T47D (cell line): ENCODE results near the gene UBXN6.

Experiments
- DNase-seq, 2 experiments: peaks; one replicate each; pipeline versions ENCODE4 v3.0.0 to v3.0.0-alpha.2; 2011 to 2012; ENCODE audit warnings: low read depth in 1 of 2, low spot score in 1 of 2
- JUND ChIP-seq: IDR thresholded peaks from 2 replicates; pipeline ENCODE4 v1.6.1; 2012; ENCODE audit warnings: low read depth
- in situ Hi-C: cut with HindIII; loops from 2 replicates; pipeline ENCODE4 v1.10.0; 2016; ENCODE audit warnings: low sequenced_read_pairs, low pct_unique_long_range_greater_than_20kb

The UBXN6 gene

DNA sequence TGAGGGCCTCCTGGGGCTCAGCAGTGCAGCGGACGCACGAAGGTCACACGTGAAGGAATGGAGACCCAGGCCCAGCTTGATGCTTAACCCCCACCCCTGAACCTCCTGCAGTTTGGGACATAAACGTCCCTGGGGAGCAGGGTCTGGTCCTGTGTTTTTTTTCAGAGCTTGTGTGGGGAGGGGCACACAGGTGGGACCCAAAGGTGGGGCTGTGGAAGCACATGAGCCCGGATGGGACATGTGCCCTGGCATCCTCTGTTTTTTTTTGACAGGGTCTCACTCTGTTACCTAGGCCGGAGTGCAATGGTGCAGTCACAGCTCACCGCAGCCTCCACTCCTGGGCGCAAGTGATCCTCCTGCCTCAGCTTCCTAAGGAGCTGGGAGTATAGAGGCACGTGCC, 20.5 kb downstream of the UBXN6 start:
- in situ Hi-C loops: no loop called here
- TF ChIP-seq JUND: no peak

GRCh38 chr19:4436231-4436630, 21.4 kb downstream of the UBXN6 start:
- DNase-seq: no peak
- TF ChIP-seq JUND: no peak
- in situ Hi-C loops: no loop called here

More for the DNA sequence above, 20.5 kb downstream of the UBXN6 start:
- DNase-seq: no peak

DNA sequence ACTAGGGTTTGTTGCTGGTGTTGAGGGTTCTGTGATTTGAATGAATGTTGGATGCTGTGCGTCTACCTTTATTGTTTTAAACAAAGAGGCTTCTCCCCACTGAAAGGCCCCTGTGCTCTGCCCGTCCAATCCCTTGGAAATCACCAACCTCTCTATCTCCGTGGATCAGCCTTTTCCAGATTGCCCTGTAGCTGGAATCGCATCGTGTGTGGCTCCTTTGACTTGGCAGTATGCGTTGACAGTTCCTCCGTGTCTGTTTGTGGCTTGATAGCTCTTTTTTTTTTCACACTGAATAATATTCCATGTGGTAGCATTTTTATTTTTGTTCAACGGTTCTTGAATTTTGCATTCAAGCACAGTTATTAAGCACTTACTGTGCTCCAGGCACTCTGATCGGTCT, 23.2 kb downstream of the UBXN6 start:
- in situ Hi-C loops: no loop called here
- no peak for TF ChIP-seq JUND
- no peak for DNase-seq

DNA sequence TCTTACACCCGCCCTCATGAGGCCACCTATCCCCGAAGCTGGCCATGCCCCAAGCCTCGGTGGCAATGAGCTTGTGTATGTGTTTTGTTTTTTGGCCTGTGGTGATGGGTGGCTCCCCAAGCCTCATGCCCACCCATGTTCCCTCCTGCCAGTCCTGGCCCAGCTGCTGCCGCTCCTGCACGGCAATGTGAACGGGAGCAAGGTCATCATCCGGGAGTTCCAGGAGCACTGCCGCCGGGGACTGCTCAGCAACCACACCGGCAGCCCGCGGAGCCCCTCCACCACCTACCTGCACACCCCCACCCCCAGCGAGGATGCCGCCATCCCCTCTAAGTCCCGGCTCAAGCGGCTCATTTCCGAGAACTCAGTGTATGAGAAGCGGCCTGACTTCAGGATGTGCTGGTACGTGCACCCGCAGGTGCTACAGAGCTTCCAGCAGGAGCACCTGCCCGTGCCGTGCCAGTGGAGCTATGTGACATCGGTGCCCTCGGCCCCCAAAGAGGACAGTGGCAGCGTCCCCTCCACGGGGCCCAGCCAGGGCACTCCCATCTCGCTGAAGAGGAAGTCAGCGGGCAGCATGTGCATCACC, 24.6 kb downstream of the UBXN6 start:
- in situ Hi-C loops: no loop called here
- no peak for DNase-seq
- TF ChIP-seq JUND: no peak

DNA sequence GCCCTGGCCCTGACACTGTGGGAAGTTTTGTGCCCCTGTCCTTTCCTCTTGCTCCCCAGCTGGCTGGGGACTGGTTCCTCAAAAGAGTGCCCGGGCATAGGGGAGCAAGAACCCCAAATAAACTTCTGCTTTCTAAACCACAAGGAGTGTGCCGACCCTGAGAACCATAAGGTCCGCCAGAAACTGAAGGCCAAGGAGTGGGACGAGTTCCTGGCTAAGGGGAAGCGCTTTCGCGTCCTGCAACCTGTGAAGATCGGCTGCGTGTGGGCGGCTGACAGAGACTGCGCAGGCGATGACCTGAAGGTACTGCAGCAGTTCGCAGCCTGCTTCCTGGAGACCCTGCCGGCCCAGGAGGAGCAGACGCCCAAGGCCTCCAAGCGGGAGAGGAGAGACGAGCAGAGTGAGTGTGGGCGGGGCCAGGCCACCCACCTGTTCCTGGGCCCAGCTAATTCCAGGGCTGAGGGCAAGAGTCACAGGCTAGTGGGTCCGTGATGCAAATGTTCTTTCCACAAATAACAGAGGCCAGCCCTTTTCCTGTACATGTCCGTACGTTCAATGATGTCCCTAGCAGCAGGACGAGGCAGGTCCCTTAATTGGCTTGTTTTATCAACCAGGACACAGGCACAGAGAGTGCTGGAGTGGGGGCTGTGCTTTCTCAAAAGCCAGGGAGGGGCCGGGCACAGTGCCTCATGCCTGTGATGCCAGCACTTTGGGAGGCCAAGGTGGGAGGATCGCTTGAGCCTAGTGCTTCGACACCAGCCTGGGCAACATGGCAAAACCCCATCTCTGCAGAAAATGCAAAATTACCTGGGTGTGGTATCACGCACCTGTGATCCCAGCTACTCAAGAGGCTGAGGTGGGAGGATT, 25.6 kb downstream of the UBXN6 start:
- no peak for DNase-seq
- in situ Hi-C loops: no loop called here

GRCh38 chr19:4431296-4431695, 26.3 kb downstream of the UBXN6 start:
- DNase-seq: no peak
- no peak for TF ChIP-seq JUND
- in situ Hi-C loops: no loop called here

More for the DNA sequence above, 25.6 kb downstream of the UBXN6 start:
- TF ChIP-seq JUND: no peak

GRCh38 chr19:4430760-4431159, 26.8 kb downstream of the UBXN6 start:
- no peak for TF ChIP-seq JUND

DNA sequence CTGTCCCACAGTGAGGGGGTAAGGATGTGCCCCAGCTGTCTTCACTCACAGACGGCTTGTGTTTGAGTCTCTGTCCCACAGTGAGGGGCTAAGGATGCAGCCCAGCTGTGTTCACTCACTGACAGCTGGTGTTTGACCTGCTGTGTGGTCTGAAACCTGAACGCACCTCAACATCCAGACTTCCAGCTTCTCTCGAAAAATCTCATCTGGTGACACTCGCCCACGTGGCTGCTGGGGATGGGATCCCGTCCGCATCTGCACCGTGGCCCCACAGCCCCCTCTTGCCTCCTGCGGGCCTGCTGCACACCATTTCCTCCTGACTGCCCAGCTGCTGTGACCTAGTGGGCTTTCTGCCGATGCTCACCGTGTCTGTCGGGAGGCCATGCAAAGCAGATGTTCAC, 27.8 kb downstream of the UBXN6 start:
- TF ChIP-seq JUND: no peak
- DNase-seq: no peak
- in situ Hi-C loops: no loop called here

More at GRCh38 chr19:4430760-4431159, 26.8 kb downstream of the UBXN6 start:
- in situ Hi-C loops: no loop called here
- no peak for DNase-seq

DNA sequence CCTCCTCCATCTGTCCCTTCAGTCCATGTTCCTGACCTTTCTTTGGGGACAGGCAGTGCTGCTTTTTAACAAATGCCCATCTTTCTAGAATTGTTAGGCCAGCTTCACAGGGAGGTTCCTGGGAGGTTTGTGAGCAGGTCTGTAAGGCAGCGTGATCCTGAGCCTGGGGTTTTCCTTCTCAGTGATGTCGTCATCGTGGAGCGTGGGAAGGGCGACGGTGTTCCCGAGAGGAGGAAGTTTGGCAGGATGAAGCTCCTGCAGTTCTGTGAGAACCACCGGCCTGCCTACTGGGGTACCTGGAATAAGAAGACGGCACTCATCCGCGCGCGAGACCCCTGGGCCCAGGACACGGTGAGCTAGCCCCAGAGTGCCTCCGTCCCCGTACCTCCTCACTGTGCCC, 28.3 kb downstream of the UBXN6 start:
- no peak for DNase-seq
- in situ Hi-C loops: no loop called here
- TF ChIP-seq JUND: no peak

- no peak for DNase-seq
- no peak for TF ChIP-seq JUND
- in situ Hi-C loops: no loop called here
These were observed 29.1 kb downstream of the UBXN6 start for GRCh38 chr19:4428326-4428975.

GRCh38 chr19:4425537-4425936, 32.1 kb downstream of the UBXN6 start:
- in situ Hi-C loops: no loop called here
- TF ChIP-seq JUND: no peak
- DNase-seq: no peak

DNA sequence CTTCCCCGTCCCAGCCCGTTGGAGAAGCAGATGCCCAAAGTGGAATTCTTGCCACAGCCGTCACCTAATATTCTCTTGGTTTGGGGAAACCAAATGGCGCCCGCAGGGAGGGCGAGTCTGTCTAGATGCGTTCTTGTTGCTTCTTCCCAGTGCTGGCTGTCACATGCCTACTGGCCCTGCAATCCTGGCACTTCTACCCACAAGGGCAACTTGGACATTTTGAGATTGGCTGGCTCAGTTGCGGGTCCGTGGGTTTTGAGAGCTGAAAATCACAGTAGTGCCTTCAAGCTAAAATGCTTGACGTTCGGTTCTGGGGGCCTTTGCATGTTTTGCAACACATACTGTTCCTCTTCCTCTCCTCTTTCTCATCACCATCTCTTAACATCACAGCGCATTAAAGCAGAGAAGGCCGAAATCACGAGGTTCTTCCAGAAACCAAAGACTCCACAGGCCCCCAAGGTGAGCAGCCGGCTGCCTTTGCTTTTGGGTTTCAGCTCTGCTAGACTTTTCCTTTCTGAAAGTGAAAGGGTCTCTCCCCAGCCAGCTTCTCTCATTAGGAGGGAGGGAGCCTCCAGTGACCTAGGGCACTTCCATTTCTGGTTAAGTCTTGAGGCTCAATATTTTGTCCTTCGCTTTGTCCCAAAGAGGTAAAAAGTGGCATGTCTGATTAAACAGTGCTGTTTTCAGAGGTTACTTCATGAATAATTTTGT, 34.0 kb downstream of the UBXN6 start:
- TF ChIP-seq JUND: no peak
- no peak for DNase-seq
- in situ Hi-C loops: no loop called here

- in situ Hi-C loops: no loop called here
- no peak for DNase-seq
- TF ChIP-seq JUND: no peak
These were observed 41.3 kb downstream of the UBXN6 start for GRCh38 chr19:4416268-4416667.
